Right ventricle myocardium superior (tissue), 1 donor: ENCODE data around the gene SMC1A. TPM values are rescaled to one million over a fixed set of nuclear protein-coding genes. Genes with fewer than 3 reads are reported as not detected.
"Not testable (repeated sequence)": the region's sequence is repeated elsewhere in the genome, so short reads cannot be mapped to it uniquely, and the experiment has no call there.

Experiments used
- ATAC-seq: fragments of 200-7000 bp; cut with Tn5 transposase; one replicate; pipeline ENCODE4 v1.9.1; 2020; ENCODE audit warnings: mild to moderate bottlenecking; ENCODE audit not compliant: poor library complexity
- DNase-seq: peaks from one replicate; pipeline ENCODE4 v3.0.0-alpha.2; 2020
- intact Hi-C: fragments of 100-400 bp; cut with DNase I; formaldehyde crosslinking; loops from one replicate; pipeline ENCODE4 v1.11.2; 2022
- microRNA-seq: library from miRNA; unstranded; fragments of <30 nt; microRNA quantifications from one replicate; pipeline ENCODE4 v1.2.0, GENCODE V29; 2020
- total RNA-seq: library from RNA; stranded (reverse); fragmentation: NEBNext Ultra II Directional; extraction: Animal tissue kit (Norgen Biotek cat#: 25700); gene quantifications from one replicate; pipeline ENCODE4 v1.2.1, GENCODE V29; 2021
- donor health status: DM: no; HTN: yes; CAD: no; lungs with severe emphysema.

Gene SMC1A
- total RNA-seq, 1 donor from 2014 or later, result 36.6 TPM

DNA sequence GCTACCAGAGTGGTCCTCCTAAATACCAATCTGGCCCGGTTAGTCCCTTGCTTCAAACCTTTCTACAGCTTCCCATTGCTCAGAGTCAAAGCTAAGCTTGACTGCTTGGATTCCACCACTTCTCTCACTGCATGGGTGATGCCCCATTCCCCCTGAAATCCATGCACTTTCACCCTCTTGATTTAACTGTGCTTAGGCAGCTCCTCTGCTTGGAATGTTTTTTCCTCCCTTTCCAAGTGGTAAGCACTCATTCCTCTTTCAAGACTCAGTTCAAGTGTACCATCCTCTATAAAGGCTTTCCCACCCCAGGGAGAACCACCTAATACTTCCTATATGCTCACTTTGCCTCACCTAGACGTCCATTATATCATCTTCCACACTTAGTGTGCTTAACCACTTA is 49.1 kb downstream of the SMC1A start:
- ATAC-seq, result no peak

DNA sequence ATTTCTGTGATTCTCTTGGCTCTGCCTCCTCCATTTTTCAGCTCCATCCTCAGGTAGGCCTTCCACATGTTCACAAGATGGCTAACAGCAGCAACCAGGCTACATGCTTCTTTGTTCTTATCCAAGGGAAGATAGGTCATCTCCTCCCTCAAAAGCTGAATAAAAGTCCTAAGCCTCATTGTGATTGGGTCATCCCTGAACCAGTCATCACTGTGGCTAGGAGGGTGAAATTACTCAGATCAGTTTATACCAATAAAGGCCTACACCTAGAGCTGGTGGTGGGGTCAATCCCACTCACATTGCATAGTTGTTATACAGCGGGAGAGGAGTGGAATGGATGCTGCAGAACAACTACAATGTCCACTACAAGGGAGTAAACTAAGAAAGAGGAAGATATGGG is 56.0 kb downstream of the SMC1A start:
- ATAC-seq, DNase-seq, intact Hi-C loops: not testable (repeated sequence)

More for the DNA sequence above, 49.1 kb downstream of the SMC1A start:
- DNase-seq, result no peak
- intact Hi-C loops, result no loop called here

DNA sequence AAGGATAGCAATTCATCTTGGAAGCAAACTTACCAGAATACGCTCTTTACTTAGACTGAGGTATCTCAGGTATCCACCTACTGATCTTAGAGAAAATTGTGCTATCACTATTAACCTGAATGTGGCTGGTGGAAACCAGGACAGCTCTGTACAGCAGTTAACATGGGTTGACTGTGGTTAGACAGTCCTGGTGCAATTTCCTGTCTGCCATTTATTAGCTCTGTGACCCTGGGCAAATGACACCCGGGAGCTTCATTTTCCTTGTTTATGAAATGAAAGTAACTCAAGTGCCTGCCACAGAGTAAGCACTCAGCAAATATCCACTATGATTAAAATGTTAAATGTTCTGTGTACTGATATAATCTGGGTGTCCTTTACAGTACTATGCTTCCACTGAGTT is 60.0 kb downstream of the SMC1A start:
- intact Hi-C loops, result no loop called here
- ATAC-seq (no peak), DNase-seq (no peak)

DNA sequence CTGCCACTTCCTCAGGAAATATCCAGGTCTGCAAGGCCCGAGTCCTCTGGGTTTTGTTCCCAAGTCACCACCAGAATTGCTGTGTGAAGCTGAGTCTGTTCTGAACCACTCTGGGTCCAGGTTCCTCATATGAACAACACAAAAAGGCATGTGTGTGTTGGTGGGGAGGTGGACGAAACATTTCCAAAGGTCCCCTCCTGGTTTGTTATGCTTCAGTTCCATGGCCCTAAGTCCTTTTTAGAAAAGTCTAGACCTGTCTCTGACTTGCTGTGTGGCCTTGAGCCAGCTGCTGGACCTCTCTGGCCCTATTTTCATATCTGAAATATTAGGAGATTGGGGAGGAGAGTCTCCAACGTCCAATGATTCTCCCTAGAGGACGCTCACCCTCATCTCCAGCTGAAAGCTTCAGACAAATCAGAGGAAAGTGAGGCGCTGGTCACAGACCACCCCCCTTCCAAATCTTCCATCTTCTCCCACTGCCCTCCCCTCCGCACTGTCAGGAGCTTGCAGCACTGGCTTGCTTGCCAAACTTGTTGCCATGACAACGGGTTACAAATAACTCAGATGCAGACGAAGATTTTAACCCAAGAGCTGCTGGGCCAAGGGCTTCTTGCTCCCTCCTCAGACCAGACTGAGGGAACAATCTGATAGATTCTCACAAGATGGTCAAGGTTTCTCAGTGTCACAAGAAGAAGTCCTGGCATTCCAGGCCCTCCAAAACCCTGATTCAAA is 64.5 kb downstream of the SMC1A start:
- DNase-seq (no peak), ATAC-seq (no peak)
- intact Hi-C loops, result no loop called here

DNA sequence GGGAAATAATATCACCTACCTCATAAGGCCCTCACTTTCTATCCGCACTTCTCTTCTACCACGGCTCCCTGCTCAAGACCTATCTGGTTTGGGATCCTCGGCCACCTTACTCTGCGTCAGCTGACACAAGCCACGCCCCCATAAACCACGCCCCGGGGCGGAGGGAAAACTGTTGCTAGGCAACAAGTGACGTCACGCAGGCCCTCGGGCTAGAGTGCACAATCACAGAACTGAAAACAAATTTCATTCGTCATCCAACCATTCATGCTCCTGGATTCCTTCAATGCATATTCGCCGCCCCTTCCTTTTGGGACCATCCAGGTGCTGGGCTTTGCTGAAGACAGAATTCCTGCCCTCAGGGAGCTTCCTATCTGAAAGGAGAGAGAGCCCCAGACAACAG is 66.3 kb downstream of the SMC1A start:
- DNase-seq, result no peak
- ATAC-seq, result no peak
- intact Hi-C loops, result no loop called here

DNA sequence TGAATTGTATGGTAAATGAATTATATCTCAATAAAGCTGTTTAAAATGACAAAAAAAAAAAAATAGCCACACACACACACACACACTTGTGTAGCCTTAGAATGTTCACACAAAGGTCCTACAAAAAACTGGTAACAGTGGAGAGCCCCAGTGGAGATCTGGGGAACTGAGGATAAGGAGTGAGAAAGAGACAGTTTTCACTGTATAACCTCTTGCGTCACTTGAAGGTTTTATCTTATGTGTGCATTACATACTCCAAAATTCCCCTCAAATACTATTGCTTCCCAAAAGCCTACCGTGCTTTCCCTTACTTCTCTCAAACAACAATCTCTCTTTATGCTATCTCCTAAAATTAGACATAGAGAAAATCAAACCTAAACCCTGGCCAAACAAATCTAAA is 67.8 kb downstream of the SMC1A start:
- intact Hi-C loops, result no loop called here
- no peak for ATAC-seq
- no peak for DNase-seq

DNA sequence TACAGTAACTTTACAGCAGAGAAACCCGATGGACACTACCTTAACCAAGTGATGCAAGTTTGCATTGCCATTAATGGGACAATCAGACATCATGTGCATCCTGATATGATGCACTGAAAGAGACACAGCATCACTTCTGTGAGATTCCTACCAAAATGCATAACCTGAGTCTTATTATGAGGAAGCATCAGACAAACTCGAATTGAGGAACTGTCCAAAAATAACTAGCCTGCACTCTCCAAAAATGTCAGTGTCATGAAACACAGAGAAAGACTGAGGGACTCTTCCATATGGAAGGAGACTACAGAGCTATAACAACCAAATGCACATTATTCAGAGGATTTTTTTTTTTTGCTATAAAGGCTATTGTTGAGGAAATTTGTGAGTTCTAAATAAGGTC is 74.5 kb downstream of the SMC1A start:
- DNase-seq (no peak), ATAC-seq (no peak)
- intact Hi-C loops, result no loop called here

DNA sequence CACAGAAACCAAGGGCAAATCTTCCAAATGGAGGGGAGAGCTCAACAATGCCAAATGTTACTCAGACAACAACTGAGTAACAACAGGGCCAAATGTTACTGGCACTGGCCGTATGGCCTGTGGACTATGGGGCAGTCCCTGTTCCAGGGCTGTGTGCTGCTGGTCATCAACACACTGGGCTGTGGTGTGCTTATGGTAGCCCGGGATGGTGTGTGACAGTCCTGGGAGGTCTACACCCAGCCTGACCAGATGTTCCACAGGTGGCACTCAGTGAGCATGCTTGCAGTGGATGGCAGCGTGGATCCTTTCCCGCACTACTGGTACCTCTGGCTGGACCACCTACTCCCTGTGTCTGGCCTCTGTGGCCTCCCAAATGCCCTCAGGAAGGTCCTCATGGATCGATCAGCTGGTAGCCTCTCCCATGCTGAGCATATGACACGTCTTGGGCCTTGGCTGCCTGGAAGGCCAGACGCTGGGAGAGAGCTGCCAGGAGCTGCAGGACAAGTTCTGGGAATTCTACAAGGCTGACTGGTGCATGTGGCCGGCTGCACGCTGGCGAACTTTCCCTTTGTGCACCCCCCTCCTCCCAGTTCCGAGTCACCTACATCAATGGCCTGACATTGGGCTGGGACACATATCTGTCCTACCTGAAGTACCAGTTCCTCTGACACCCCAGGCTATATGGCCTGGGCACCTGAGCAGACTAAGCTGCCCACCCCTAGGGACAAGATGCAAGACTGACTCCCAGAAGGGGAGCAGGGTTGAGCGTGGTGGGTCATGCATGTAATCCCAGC is 81.4 kb downstream of the SMC1A start:
- intact Hi-C loops, result no loop called here
- DNase-seq, result no peak

DNA sequence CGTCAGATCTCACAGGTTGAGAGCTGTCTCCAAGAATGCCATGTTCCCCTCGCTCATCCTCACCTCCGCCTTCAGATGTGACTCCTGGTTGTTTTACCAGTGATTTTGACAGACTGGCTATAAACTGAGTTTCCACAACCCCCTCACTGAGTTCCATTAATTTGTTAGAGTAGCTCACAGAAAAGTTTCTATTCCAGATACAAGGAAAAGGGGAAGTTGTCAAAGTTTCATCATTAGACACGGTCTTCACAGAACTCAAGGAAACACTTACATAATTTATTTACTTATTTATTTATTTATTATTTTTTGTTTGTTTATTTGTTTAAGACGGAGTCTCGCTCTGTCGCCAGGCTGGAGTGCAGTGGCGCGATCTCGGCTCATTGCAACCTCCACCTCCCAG is 85.4 kb downstream of the SMC1A start:
- no peak for ATAC-seq
- intact Hi-C loops, result no loop called here
- no peak for DNase-seq

More for the DNA sequence above, 81.4 kb downstream of the SMC1A start:
- ATAC-seq, result no peak

DNA sequence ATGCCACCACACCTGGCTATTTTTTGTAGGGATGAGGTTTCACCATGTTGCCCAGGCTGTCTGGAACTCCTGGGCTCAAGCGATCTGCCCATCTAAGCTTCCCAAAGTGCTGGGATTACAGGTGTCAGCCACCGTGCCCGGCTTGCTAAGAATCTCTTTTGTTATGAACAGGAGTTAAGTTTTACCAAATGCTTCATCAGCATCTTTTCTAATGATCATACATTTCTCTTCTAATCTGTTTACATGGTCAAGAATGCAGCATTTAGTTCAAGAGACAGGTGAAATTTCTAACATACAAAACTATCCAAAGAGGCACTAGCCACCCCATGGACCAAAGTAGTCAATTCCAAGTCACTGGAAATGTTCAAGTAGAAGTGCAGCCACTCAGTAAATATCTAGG is 88.6 kb downstream of the SMC1A start:
- ATAC-seq (no peak), DNase-seq (no peak)
- intact Hi-C loops, result no loop called here

DNA sequence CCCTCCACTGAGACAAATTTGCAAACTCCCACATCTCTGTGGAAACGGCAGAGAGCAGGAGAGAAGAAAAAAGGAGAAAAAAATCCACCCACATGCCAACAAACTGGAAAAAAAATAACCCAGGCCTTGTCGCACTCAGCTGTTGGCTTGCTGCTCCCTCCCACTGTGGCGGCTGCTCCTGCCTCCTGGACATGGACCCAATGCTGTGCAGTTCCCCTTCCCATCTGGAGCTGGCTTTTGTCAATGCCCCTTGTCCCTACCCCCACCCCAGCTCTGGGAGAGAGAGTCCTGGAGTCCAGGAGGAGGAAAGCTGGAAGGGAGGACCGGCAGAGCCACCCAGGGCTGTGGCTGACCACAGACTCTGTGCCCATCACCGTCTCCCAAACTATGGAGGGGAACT is 90.2 kb downstream of the SMC1A start:
- intact Hi-C loops, result no loop called here
- DNase-seq (no peak), ATAC-seq (no peak)

DNA sequence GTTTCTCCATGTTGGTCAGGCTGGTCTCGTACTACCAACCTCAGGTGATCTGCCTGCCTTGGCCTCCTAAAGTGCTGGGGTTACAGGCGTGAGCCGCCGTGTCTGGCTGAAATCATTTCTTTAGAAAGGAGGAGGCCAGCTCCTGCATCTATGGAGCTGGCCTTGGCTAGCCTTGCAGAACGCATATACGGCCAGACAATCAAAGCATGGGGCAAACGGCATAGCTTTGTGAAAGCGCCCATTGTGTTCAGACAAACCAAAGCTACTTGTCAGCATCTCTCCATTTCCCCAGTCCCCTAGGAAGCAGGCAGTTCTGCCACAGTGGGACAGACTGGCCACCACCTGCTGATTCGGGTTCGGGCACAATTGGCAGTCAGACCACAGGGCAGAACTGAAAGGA is 92.1 kb downstream of the SMC1A start:
- ATAC-seq (no peak), DNase-seq (no peak)
- intact Hi-C loops, result no loop called here

DNA sequence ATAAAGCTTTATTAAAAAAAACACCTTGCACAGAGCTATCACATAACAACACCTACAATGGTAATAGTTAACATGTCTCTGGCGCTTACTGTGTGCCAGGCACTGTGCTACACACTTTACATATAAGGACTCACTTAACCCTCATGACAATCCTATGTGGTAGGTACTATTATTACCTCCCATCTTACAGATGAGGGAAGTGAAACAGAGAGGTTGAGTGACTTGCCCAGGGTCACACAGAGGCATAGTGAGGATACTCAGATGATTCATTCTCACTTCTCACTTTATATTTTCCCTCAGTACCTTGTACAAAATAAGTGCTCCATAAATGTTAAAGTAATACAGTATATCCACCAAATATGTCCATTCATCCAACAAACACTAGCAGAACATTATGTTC is 97.7 kb downstream of the SMC1A start:
- ATAC-seq (no peak), DNase-seq (no peak)
- intact Hi-C loops, result no loop called here

Small RNAs within 50 kb of the gene (microRNA-seq; reads per million reads assigned to microRNA genes)
- not detected for gene MIR6857

Other genes starting within 250 kb of the SMC1A start
- 26.8 TPM for gene KDM5C, start 197.4 kb downstream of the SMC1A start, total RNA-seq
- 10.5 TPM for gene IQSEC2, start 141.1 kb downstream of the SMC1A start, total RNA-seq
- 0.38 TPM for gene RIBC1, start 219 bp upstream of the SMC1A start, total RNA-seq
- gene HSD17B10, start 11.7 kb upstream of the SMC1A start, total RNA-seq, result 113 TPM